Left renal pelvis (tissue), 4 donors: ENCODE results near the gene MYO5A. TPM values are rescaled to one million over a fixed set of nuclear protein-coding genes. Genes with fewer than 3 reads are reported as not detected.
"Not testable (repeated sequence)": the region's sequence is repeated elsewhere in the genome, so short reads cannot be mapped to it uniquely, and the experiment has no call there.

Experiments
- DNase-seq, 4 donors: peaks; one replicate each; pipeline ENCODE4 v3.0.0-alpha.2; 2013; ENCODE audit warnings: low read depth in 4 of 4, low spot score in 3 of 4
- polyA plus RNA-seq, 4 donors: library from polyadenylated mRNA; unstranded; fragments of 120-200 nt; gene quantifications; one replicate each; pipeline ENCODE4 v1.2.1, GENCODE V29; 2013; ENCODE audit not compliant: insufficient read length in 4 of 4

Gene MYO5A
- polyA plus RNA-seq, 4 donors: 7.2 to 10.4 (median 8.0) TPM

- no peak for DNase-seq
These were observed 227.3 kb downstream of the MYO5A start for GRCh38 chr15:52301265-52301847.

- peak in 2 of 4 donors; percentile 63 to 64 for DNase-seq
These were observed 233.2 kb downstream of the MYO5A start, which contains the start of gene MYO5C for GRCh38 chr15:52295421-52296001. Gene MYO5C (minus strand): TSS chr15:52295804. CDS start chr15:52295636, 168 bp downstream.

GRCh38 chr15:52294881-52295420 is 233.7 kb downstream of the MYO5A start:
- DNase-seq: no peak

GRCh38 chr15:52292780-52293392 is 235.8 kb downstream of the MYO5A start:
- no peak for DNase-seq

GRCh38 chr15:52291204-52291603 is 237.5 kb downstream of the MYO5A start:
- no peak for DNase-seq

- no peak for DNase-seq
These were observed 237.9 kb downstream of the MYO5A start for GRCh38 chr15:52290800-52291199.

- no peak for DNase-seq
These were observed 238.4 kb downstream of the MYO5A start for GRCh38 chr15:52290329-52290728.

GRCh38 chr15:52289629-52290081 is 239.0 kb downstream of the MYO5A start:
- no peak for DNase-seq

GRCh38 chr15:52288986-52289385 is 239.7 kb downstream of the MYO5A start:
- DNase-seq: no peak

- peak in 2 of 4 donors; percentile 29 to 46 for DNase-seq
These were observed 240.4 kb downstream of the MYO5A start for GRCh38 chr15:52288051-52288942.

GRCh38 chr15:52287114-52287513 is 241.6 kb downstream of the MYO5A start:
- DNase-seq: no peak

- not testable (repeated sequence) for DNase-seq
These were observed 242.7 kb downstream of the MYO5A start for GRCh38 chr15:52285941-52286340.

- no peak for DNase-seq
These were observed 244.5 kb downstream of the MYO5A start for GRCh38 chr15:52284164-52284563.

- no peak for DNase-seq
These were observed 245.4 kb downstream of the MYO5A start for GRCh38 chr15:52283281-52283680.

GRCh38 chr15:52282418-52282817 is 246.3 kb downstream of the MYO5A start:
- no peak for DNase-seq

GRCh38 chr15:52281085-52282035 is 247.3 kb downstream of the MYO5A start:
- no peak for DNase-seq

GRCh38 chr15:52280326-52281084 is 248.2 kb downstream of the MYO5A start:
- DNase-seq: no peak

- no peak for DNase-seq
These were observed 249.9 kb downstream of the MYO5A start for GRCh38 chr15:52278636-52279367.
